NT2/D1 (cell line): ENCODE data around the gene TCP11L2.

Source experiments
- SUZ12 ChIP-seq: IDR thresholded peaks from 2 replicates; pipeline ENCODE4 v1.6.1; 2011; ENCODE audit not compliant: insufficient read length, insufficient read depth; ENCODE audit errors: extremely low read depth
- ZNF274 ChIP-seq: IDR thresholded peaks from 2 replicates; pipeline ENCODE4 v1.6.1; 2011; ENCODE audit warnings: mild to moderate bottlenecking, low read depth, low read length

- no peak for TF ChIP-seq ZNF274
- no peak for TF ChIP-seq SUZ12
Observed at GRCh38 chr12:106345746-106346145, 43.2 kb downstream of the TCP11L2 start.
